Suprapubic skin (tissue), 4 donors: ENCODE data around the gene SLC6A13. TPM values are rescaled to one million over a fixed set of nuclear protein-coding genes. Genes with fewer than 3 reads are reported as not detected.
A peak's percentile ranks its signal among the peaks of the same experiment; 100 is the strongest.
"Not testable (repeated sequence)": the region's sequence is repeated elsewhere in the genome, so short reads cannot be mapped to it uniquely, and the experiment has no call there.

Source experiments
- DNase-seq, 2 donors: peaks; one replicate each; pipeline ENCODE4 v3.0.0-alpha.2; 2019; ENCODE audit warnings: low spot score in 2 of 2
- H3K27ac ChIP-seq: fragments of 200-600 bp; sonication (generic); one replicate; pipeline ENCODE4 v1.5.1; 2019
- H3K27me3 ChIP-seq: fragments of 200-600 bp; sonication (generic); one replicate; pipeline ENCODE4 v1.5.1; 2019
- H3K36me3 ChIP-seq: fragments of 200-600 bp; sonication (generic); one replicate; pipeline ENCODE4 v1.5.1; 2019
- H3K4me1 ChIP-seq: fragments of 200-600 bp; sonication (generic); one replicate; pipeline ENCODE4 v1.5.1; 2019
- H3K4me3 ChIP-seq: fragments of 200-600 bp; sonication (generic); one replicate; pipeline ENCODE4 v1.5.1; 2019; ENCODE audit warnings: mild to moderate bottlenecking
- H3K9me3 ChIP-seq: fragments of 200-600 bp; sonication (generic); one replicate; pipeline ENCODE4 v1.5.1; 2019
- CTCF ChIP-seq, 2 donors: fragments of 200-600 bp in 1 of 2; fragments of 450-650 bp in 1 of 2; sonication (generic) in 1 of 2; IDR thresholded peaks; one replicate each; pipeline ENCODE4 v1.5.1; 2016 to 2019; ENCODE audit warnings: antibody characterized with exemption in 2 of 2, mild to moderate bottlenecking in 1 of 2, moderate library complexity in 1 of 2
- EP300 ChIP-seq: sonication (generic); formaldehyde crosslinking; IDR thresholded peaks from one replicate; pipeline ENCODE4 v1.6.1; 2017; ENCODE audit warnings: antibody characterized with exemption
- POLR2A ChIP-seq, 2 donors: fragments of 450-650 bp; IDR thresholded peaks; one replicate each; pipeline ENCODE4 v1.6.1; 2017; ENCODE audit warnings: antibody characterized with exemption in 2 of 2, mild to moderate bottlenecking in 2 of 2, moderate library complexity in 2 of 2
- POLR2AphosphoS5 ChIP-seq, 3 donors: sonication (generic); formaldehyde crosslinking; IDR thresholded peaks; one replicate each; pipeline ENCODE4 v1.6.1; 2017; ENCODE audit warnings: antibody characterized with exemption in 3 of 3
- WGBS: methylation state at CpG from one replicate; pipeline ENCODE4 v1.1.5; 2018; 5-methylcytosine and 5-hydroxymethylcytosine counted together
- total RNA-seq, 4 donors: library from RNA; depleted of rRNA; stranded (reverse); fragments of >200 nt; gene quantifications; one replicate each; pipeline ENCODE4 v1.1.0, GENCODE V29; 2016

The SLC6A13 gene
- total RNA-seq, 4 donors from 2014 or later, result not detected

GRCh38 chr12:220491-220890, 42.1 kb downstream of the SLC6A13 start:
- Histone ChIP-seq H3K27ac (no peak overlapping the region), H3K9me3 (no peaks in the 10 kb centered on the region), H3K36me3 (no peaks in the 10 kb centered on the region), H3K4me3 (no peak overlapping the region), H3K27me3 (peaks cover 34% of the 10 kb centered on the region), H3K4me1 (no peaks in the 10 kb centered on the region)
- 49% methylated on average over 5 of the region's 6 CpGs for WGBS
- no peak for DNase-seq
- TF ChIP-seq CTCF (IDR thresholded peaks at IDR 0.05), result no peak
- no peak for TF ChIP-seq EP300
- no peak for TF ChIP-seq POLR2A (IDR thresholded peaks at IDR 0.05)
- TF ChIP-seq POLR2AphosphoS5 (IDR thresholded peaks at IDR 0.05), result no peak

GRCh38 chr12:219891-220352, 42.7 kb downstream of the SLC6A13 start:
- TF ChIP-seq POLR2A (IDR thresholded peaks at IDR 0.05) (no peak), CTCF (IDR thresholded peaks at IDR 0.05) (peak; percentile 37 to 65)
- H3K36me3 ChIP-seq, result no peaks in the 10 kb centered on the region
- H3K27me3 ChIP-seq, result peaks cover 39% of the 10 kb centered on the region
- no peaks in the 10 kb centered on the region for H3K4me1 ChIP-seq
- no peak overlapping the region for H3K4me3 ChIP-seq
- H3K9me3 ChIP-seq, result no peaks in the 10 kb centered on the region
- no CpG with 5 or more reads among the region's 17 CpGs for WGBS
- no peak overlapping the region for H3K27ac ChIP-seq
- DNase-seq, result peak in 1 of 2 donors; percentile 87

GRCh38 chr12:218728-219590, 43.7 kb downstream of the SLC6A13 start:
- H3K4me3 ChIP-seq, result no peak overlapping the region
- TF ChIP-seq CTCF (IDR thresholded peaks at IDR 0.05) (no peak), POLR2AphosphoS5 (IDR thresholded peaks at IDR 0.05) (no peak), POLR2A (IDR thresholded peaks at IDR 0.05) (no peak), EP300 (no peak)
- H3K36me3 ChIP-seq, result no peaks in the 10 kb centered on the region
- H3K27me3 ChIP-seq, result peaks cover 47% of the 10 kb centered on the region
- no peak for DNase-seq
- H3K9me3 ChIP-seq, result no peaks in the 10 kb centered on the region
- 48% methylated on average over 30 of the region's 30 CpGs for WGBS
- H3K4me1 ChIP-seq, result peaks cover 1% of the 10 kb centered on the region
- H3K27ac ChIP-seq, result no peak overlapping the region

GRCh38 chr12:218221-218620, 44.4 kb downstream of the SLC6A13 start:
- H3K4me3 ChIP-seq, result no peak overlapping the region
- peaks cover 55% of the 10 kb centered on the region for H3K27me3 ChIP-seq
- TF ChIP-seq CTCF (IDR thresholded peaks at IDR 0.05) (no peak), EP300 (no peak), POLR2A (IDR thresholded peaks at IDR 0.05) (no peak), POLR2AphosphoS5 (IDR thresholded peaks at IDR 0.05) (no peak)

GRCh38 chr12:217029-217428, 45.6 kb downstream of the SLC6A13 start:
- Histone ChIP-seq H3K27me3 (peaks cover 61% of the 10 kb centered on the region), H3K4me1 (peaks cover 11% of the 10 kb centered on the region)
- H3K9me3 ChIP-seq, H3K27ac ChIP-seq, H3K36me3 ChIP-seq, DNase-seq, H3K4me3 ChIP-seq: not testable (repeated sequence)
- WGBS, result 71% methylated on average over 6 of the region's 6 CpGs

More at GRCh38 chr12:218221-218620, 44.4 kb downstream of the SLC6A13 start:
- no peak for DNase-seq
- no peaks in the 10 kb centered on the region for H3K9me3 ChIP-seq
- peaks cover 9% of the 10 kb centered on the region for H3K4me1 ChIP-seq
- H3K36me3 ChIP-seq, result no peaks in the 10 kb centered on the region
- no peak overlapping the region for H3K27ac ChIP-seq
- WGBS, result 92% methylated on average over 4 of the region's 5 CpGs
